HG02798 (cell line): ENCODE data around the gene ADGRG7.
A peak's percentile ranks its signal among the peaks of the same experiment; 100 is the strongest.

ENCODE experiments used
- ATAC-seq: cut with Tn5 transposase; IDR thresholded peaks from one replicate; pipeline ENCODE4 v1.9.1; 2021; ENCODE audit warnings: mild to moderate bottlenecking; ENCODE audit not compliant: unreplicated experiment, poor library complexity

Gene ADGRG7

GRCh38 chr3:100591411-100591810 is 18.0 kb upstream of the ADGRG7 start:
- ATAC-seq, result no peak

GRCh38 chr3:100600181-100601042 is 9.0 kb upstream of the ADGRG7 start:
- no peak for ATAC-seq

GRCh38 chr3:100602506-100603444 is 6.6 kb upstream of the ADGRG7 start:
- ATAC-seq, result peak; percentile 50

GRCh38 chr3:100603469-100603868 is 5.9 kb upstream of the ADGRG7 start:
- peak; percentile 37 for ATAC-seq

GRCh38 chr3:100605358-100605757 is 4.0 kb upstream of the ADGRG7 start:
- no peak for ATAC-seq

- peak; percentile 76 for ATAC-seq
Observed at GRCh38 chr3:100606894-100607512, 2.4 kb upstream of the ADGRG7 start.

- no peak for ATAC-seq
Observed at GRCh38 chr3:100609963-100610362, 562 bp downstream of the ADGRG7 start.

- no peak for ATAC-seq
Observed at GRCh38 chr3:100611221-100611620, 1.8 kb downstream of the ADGRG7 start.

GRCh38 chr3:100613721-100614390 is 4.5 kb downstream of the ADGRG7 start:
- peak; percentile 55 for ATAC-seq

- no peak for ATAC-seq
Observed at GRCh38 chr3:100614941-100615340, 5.5 kb downstream of the ADGRG7 start.

- ATAC-seq, result no peak
Observed at GRCh38 chr3:100615684-100616083, 6.3 kb downstream of the ADGRG7 start.

- no peak for ATAC-seq
Observed at GRCh38 chr3:100621251-100621650, 11.8 kb downstream of the ADGRG7 start.

GRCh38 chr3:100627491-100627890 is 18.1 kb downstream of the ADGRG7 start:
- ATAC-seq, result no peak

- ATAC-seq, result no peak
Observed at GRCh38 chr3:100629421-100630127, 20.2 kb downstream of the ADGRG7 start.

- ATAC-seq, result no peak
Observed at GRCh38 chr3:100630664-100631063, 21.3 kb downstream of the ADGRG7 start.

- no peak for ATAC-seq
Observed at GRCh38 chr3:100631236-100631635, 21.8 kb downstream of the ADGRG7 start.

- no peak for ATAC-seq
Observed at GRCh38 chr3:100634493-100635272, 25.3 kb downstream of the ADGRG7 start.

- ATAC-seq, result no peak
Observed at GRCh38 chr3:100635273-100635701, 25.9 kb downstream of the ADGRG7 start.

GRCh38 chr3:100637197-100637631 is 27.8 kb downstream of the ADGRG7 start:
- ATAC-seq, result no peak
